ENCODE data around the gene ITGB1BP1.

DNA sequence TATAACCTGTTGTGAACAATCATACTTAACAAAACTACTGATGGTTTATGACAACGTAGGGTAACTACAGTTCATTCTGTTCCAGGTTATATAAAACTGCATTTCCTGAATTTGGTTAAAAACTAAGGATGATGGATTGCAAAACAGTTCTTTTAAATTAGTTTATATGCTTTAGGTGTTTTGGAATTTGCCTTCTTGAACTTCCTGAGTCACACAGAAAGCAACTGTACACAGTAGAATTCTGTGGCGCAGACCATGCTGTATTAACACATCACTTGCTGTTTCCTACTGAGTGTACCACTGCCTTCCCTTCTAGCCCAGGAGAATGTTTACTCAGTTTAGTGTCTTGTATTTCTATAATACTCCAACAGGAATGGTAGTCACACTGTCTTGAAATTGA, 19.4 kb downstream of the ITGB1BP1 start:
- TF ChIP-seq CTCF (IDR thresholded peaks at IDR 0.05) = no peak
- no peak for TF ChIP-seq EZH2 (IDR thresholded peaks at IDR 0.05)

All from neural progenitor cell (in vitro differentiated cells).